Breast epithelium (tissue), 4 donors: ENCODE measurements around the gene BPI. TPM values are rescaled to one million over a fixed set of nuclear protein-coding genes. Genes with fewer than 3 reads are reported as not detected.

Experiments
- DNase-seq, 2 donors: peaks; one replicate each; pipeline ENCODE4 v3.0.0-alpha.2; 2019; ENCODE audit warnings: low spot score in 2 of 2
- H3K27ac ChIP-seq, 2 donors: fragments of 200-600 bp; sonication (generic) in 1 of 2; one replicate each; pipeline ENCODE4 v1.5.1; 2016 to 2019; ENCODE audit warnings: mild to moderate bottlenecking in 1 of 2
- H3K27me3 ChIP-seq, 2 donors: fragments of 200-600 bp; sonication (generic) in 1 of 2; one replicate each; pipeline versions ENCODE4 v1.5.1 to v1.6.0; 2017 to 2019; ENCODE audit warnings: control low read depth in 1 of 2, mild to moderate bottlenecking in 1 of 2
- H3K36me3 ChIP-seq: fragments of 200-600 bp; one replicate; pipeline ENCODE4 v1.5.1; 2019
- H3K4me1 ChIP-seq, 2 donors: fragments of 200-600 bp; sonication (generic); one replicate each; pipeline ENCODE4 v1.5.1; 2016 to 2019; ENCODE audit warnings: control low read depth in 1 of 2
- H3K4me3 ChIP-seq, 3 donors: fragments of 200-600 bp; sonication (generic); 1 replicate in 2 of 3; 2 replicates in 1 of 3; pipeline ENCODE4 v1.5.1; 2016 to 2019; ENCODE audit warnings: mild to moderate bottlenecking in 3 of 3, moderate library complexity in 2 of 3
- H3K9me3 ChIP-seq, 2 donors: fragments of 200-600 bp; sonication (generic) in 1 of 2; one replicate each; pipeline ENCODE4 v1.5.1; 2016 to 2019; ENCODE audit warnings: control low read depth in 1 of 2
- CTCF ChIP-seq, 3 donors: fragments of 450-650 bp; IDR thresholded peaks; one replicate each; pipeline ENCODE4 v1.5.1; 2016 to 2017; ENCODE audit warnings: antibody characterized with exemption in 3 of 3, mild to moderate bottlenecking in 3 of 3, moderate library complexity in 3 of 3
- POLR2A ChIP-seq: fragments of 450-650 bp; IDR thresholded peaks from one replicate; pipeline ENCODE4 v1.6.1; 2016; ENCODE audit warnings: antibody characterized with exemption, mild to moderate bottlenecking, moderate library complexity
- POLR2AphosphoS5 ChIP-seq, 3 donors: sonication (generic); formaldehyde crosslinking; IDR thresholded peaks; one replicate each; pipeline ENCODE4 v1.6.1; 2017; ENCODE audit warnings: antibody characterized with exemption in 3 of 3
- intact Hi-C: fragments of 100-400 bp; cut with DNase I; formaldehyde crosslinking; loops from one replicate; pipeline ENCODE4 v1.15.1; 2023; ENCODE audit warnings: low total_unique reads
- total RNA-seq, 3 donors: library from RNA; depleted of rRNA; stranded (reverse); fragments of >200 nt; gene quantifications; one replicate each; pipeline ENCODE4 v1.1.0, GENCODE V29; 2016

The BPI gene
- total RNA-seq, 3 donors from 2014 or later = 0.59 TPM; not detected in 2

DNA sequence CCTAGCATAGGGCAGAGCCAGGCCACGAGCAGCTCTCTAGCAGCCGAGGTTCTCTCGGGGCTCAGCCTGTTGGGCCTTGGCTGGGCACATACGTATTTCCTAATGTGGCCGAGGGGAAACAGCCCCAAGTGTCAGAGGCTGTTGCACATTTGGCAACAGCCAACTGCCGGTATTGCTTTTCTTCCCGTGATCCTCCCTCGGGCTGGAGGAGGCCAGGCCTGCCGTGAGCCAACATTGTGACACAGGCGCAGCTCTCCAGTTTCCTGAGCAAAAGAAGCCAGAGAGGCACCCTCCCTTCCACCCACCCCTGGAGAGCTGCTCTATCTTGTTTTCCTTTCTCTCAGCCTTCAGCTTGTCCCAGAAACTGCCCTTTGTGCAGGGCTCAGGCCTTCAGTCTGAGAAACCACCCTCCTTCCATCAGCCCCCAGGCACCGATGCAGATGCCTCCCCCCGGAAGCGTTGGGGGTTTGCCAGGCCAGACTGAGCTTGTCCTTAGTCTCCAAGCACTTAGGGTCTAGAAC is 5.1 kb upstream of the BPI start:
- no peaks in the 10 kb centered on the region for H3K9me3 ChIP-seq
- no peaks in the 10 kb centered on the region for H3K27me3 ChIP-seq
- H3K4me3 ChIP-seq = peak overlapping the region in 1 of 3 donors; percentile 33
- TF ChIP-seq CTCF (IDR thresholded peaks at IDR 0.05) (no peak), POLR2AphosphoS5 (IDR thresholded peaks at IDR 0.05) (peak; percentile 63 to 95 (median 86))
- H3K27ac ChIP-seq = peak overlapping the region; percentile 93 to 98
- DNase-seq = peak; percentile 69 to 87
- intact Hi-C loops = loop anchor here (10.0 kb wide), 1 partner anchor 64 kb away; no protein-coding TSS in a partner anchor
- H3K36me3 ChIP-seq = no peaks in the 10 kb centered on the region
- peaks cover 15 to 20% of the 10 kb centered on the region in 2 donors for H3K4me1 ChIP-seq

- H3K4me1 ChIP-seq = peaks cover 15 to 20% of the 10 kb centered on the region in 2 donors
- intact Hi-C loops = loop anchor here (10.0 kb wide), 1 partner anchor 65 kb away; no protein-coding TSS in a partner anchor
- TF ChIP-seq POLR2A = no peak
- peak overlapping the region; percentile 93 to 98 for H3K27ac ChIP-seq
- H3K36me3 ChIP-seq = no peaks in the 10 kb centered on the region
- H3K9me3 ChIP-seq = no peaks in the 10 kb centered on the region
- no peak overlapping the region for H3K4me3 ChIP-seq
- no peaks in the 10 kb centered on the region for H3K27me3 ChIP-seq
- peak; percentile 70 for DNase-seq
Observed at GRCh38 chr20:38299963-38300362, 4.0 kb upstream of the BPI start.

GRCh38 chr20:38300438-38300837 is 3.5 kb upstream of the BPI start:
- peak overlapping the region; percentile 93 to 98 for H3K27ac ChIP-seq
- intact Hi-C loops = no loop called here

GRCh38 chr20:38301309-38301708 is 2.6 kb upstream of the BPI start:
- intact Hi-C loops = no loop called here
- no peak overlapping the region for H3K4me3 ChIP-seq

More at GRCh38 chr20:38300438-38300837, 3.5 kb upstream of the BPI start:
- Histone ChIP-seq H3K4me3 (no peak overlapping the region), H3K4me1 (peaks cover 15 to 20% of the 10 kb centered on the region in 2 donors), H3K9me3 (no peaks in the 10 kb centered on the region), H3K36me3 (no peaks in the 10 kb centered on the region), H3K27me3 (no peaks in the 10 kb centered on the region)
- no peak for DNase-seq
- TF ChIP-seq POLR2AphosphoS5 (IDR thresholded peaks at IDR 0.05) (no peak), POLR2A (no peak), CTCF (IDR thresholded peaks at IDR 0.05) (no peak)

DNA sequence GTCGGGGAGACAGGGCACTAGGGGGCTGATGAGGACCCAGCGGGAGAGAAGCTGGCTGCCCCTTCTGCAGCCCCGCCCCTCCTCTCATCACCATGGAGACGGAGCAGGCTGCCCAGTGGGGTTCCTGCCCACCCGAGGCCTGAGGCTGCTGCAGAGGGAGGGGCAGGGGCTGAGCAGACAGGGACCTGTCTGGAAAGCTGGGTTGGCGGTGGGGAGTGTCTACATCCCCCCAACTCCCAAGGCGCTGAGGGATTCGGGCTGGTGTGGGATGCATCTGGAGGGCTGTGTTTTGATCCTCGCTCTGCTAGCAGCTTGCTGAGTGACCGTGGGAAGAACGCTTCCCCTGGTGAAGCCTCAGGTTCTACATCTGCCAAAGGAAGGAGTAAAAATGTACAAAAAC is 1.2 kb upstream of the BPI start:
- intact Hi-C loops = no loop called here
- H3K27ac ChIP-seq = no peak overlapping the region
- H3K27me3 ChIP-seq = no peaks in the 10 kb centered on the region
- DNase-seq = no peak
- H3K36me3 ChIP-seq = no peaks in the 10 kb centered on the region
- no peak for TF ChIP-seq POLR2A
- TF ChIP-seq CTCF (IDR thresholded peaks at IDR 0.05) = no peak
- TF ChIP-seq POLR2AphosphoS5 (IDR thresholded peaks at IDR 0.05) = no peak
- no peak overlapping the region for H3K4me3 ChIP-seq
- H3K9me3 ChIP-seq = no peaks in the 10 kb centered on the region
- peaks cover 15 to 20% of the 10 kb centered on the region in 2 donors for H3K4me1 ChIP-seq

More at GRCh38 chr20:38301309-38301708, 2.6 kb upstream of the BPI start:
- Histone ChIP-seq H3K9me3 (no peaks in the 10 kb centered on the region), H3K36me3 (no peaks in the 10 kb centered on the region), H3K27me3 (no peaks in the 10 kb centered on the region), H3K27ac (no peak overlapping the region), H3K4me1 (peaks cover 15 to 20% of the 10 kb centered on the region in 2 donors)
- TF ChIP-seq CTCF (IDR thresholded peaks at IDR 0.05) (no peak), POLR2AphosphoS5 (IDR thresholded peaks at IDR 0.05) (no peak), POLR2A (no peak)
- no peak for DNase-seq
